Activated naive CD8-positive, alpha-beta T cell treated with anti-CD3 and anti-CD28 coated beads, Interleukin-2, amount 50 U/mL, for 16 hours (primary cell): ENCODE data around the gene GPHA2.

Experiments
- DNase-seq: peaks from one replicate; pipeline ENCODE4 v3.0.0-alpha.2; 2020; ENCODE audit warnings: low read depth, low spot score

GPHA2 gene

DNA sequence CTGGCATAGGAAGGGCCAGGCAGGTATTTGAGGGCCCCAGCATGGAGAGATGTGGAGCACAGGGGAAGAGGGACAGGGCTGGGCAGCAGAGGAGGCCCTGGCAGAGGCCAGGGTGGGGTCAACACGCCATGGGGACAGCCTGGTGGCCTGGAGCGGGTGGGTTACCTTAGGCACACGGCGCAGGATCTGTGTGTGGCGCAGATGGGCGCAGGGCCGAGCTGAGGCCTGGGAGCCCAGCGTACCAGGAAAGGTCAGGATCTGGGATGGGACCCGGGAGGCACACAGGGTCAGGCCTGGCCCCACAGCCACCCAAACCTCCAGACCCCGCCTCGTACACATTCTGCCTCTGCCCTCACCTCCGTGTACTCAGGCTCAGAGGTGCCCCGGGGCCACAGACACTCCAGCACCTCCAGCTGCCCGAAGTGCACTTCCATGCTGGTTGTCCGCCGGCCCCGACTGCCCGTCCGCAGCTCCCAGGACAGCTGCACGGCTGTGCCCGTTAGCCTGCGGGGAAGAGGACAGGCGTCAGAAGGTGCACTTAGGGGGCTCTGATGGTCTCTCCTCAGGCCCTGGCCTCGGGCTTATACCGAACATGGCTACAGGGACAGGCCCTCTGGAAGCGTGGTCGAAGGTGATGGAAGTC is 25.1 kb downstream of the GPHA2 start:
- DNase-seq, result no peak

DNA sequence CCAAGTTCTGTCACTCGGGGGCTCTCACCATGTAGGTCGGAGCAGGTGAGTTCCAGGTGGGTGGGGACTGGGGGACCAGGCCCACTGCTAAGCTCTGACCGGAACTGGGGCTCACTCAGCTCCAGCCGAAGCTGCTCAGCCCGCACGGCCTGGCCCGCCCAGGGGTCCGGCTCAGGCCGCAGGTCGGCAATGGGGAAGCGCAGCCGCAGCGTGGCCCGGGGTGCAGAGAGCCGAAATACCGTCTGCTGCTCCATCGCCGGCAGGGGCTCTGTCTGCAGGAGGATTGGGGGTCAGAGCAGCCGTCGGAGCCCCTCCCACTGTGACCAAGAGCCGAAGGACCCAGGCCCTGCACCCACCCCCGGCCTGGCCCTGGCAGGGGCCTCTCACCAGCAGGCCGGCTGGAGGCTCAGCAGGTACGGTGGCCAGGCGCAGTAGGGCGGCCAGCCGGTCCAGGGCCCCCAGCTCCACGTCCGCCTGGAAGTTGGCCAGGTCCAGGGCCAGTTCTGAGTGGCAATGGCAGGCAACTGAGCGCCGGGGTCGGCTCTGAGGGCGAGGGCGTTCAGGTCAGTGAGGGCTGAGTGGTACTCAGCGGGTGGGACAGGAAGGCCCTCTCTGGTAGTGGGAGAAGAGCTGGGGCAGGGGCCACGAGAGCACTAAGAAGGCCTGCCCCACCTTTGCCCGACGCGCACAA is 25.9 kb downstream of the GPHA2 start:
- no peak for DNase-seq

DNA sequence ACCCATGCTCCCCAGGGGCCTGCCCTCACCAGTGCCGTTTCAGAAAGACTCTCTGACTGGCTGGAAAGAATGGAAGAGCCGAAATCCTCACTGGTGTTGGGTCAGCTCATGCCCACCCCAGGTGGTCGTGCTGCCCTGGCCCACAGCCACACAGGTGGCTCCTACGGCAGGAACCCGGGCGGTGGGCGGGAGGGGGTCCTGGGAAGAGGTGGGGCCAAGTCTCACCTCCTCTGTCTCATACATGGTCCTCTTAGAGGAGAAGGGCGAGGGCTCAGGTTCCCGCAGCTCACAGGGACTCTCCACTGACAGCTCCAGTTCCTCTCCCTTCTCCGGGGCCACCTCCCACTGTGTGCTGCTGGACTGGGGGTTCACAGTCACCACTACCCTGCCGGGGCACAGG is 26.9 kb downstream of the GPHA2 start:
- no peak for DNase-seq

DNA sequence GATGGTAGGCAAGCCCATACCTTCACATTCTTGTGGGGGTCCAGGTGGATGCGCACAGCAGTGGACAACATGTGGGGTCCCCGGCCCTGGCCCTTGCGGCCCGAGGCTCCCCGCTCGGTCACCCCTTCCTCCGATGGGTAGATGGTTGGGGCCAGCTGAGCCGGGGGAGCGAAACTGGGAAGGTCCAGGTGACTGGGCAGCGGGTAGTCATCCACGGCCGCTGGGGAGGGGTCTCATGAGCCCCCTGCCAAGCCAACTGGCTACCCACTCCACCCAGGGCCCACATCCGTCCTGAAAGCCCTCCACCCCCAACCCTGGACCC is 29.4 kb downstream of the GPHA2 start:
- no peak for DNase-seq

DNA sequence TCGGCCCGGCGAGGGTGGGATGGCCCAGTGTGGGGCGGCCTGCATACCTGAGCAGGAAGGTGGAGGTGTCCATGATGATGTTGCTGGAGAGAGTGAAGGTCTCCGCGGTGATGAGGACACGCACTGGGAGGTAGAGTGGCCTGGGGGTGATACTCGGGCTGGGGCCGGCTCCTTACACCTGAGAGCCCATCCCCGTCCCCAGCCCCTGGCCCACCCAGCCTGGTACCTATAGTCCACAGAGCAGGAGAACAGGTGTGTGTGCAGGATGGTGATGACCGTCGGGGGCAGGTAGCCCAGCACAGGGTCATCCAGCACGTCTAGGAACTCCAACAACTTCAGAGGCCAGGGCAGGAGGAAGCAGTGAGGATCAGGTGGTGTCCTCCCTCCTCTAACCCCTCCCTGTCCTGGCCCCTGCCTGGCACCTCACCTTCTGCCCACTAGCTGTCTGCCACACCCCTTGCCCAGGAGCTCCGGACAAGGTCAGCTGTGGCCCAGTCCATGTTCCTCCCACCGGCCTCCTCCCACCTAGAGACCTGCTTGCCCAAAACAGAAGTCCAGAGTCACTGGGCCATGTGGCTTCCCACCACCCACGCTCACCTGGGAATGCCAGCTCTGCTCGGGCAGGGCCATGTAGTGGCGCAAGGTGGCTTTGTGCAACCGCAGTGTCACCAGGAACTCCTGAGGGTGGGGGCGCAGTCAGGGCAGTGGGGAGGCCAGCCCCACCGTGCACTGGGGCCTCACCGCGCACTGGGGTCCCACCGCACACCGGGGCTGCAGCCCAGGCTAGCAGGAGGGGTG is 30.0 kb downstream of the GPHA2 start:
- no peak for DNase-seq

DNA sequence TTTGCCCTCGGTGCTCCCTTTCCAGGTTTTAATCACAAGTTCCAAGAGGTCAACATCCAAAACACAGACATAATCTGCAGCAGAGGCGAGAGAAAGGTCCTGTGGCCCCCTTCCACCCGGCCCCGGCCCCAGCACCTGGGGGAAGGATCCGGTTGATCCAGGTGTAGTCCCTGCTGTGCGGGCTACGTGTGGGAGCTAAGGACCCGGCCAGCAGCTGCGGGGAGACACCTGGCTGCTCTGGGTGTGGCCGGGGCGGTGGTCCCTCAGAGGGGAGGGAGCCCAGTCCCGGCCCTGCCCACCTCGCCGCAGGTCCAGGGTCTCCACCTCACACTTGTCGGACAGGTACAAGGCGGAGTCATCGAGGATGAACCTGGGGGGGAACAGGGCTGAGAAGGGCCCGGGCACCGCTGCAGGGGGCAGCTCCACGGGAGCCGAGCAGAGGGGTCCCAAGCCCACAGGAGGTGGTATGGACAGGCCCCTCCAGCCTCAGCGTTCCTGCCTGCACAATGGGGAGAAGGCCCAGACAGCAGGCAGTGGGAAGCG is 32.3 kb downstream of the GPHA2 start:
- DNase-seq, result no peak

DNA sequence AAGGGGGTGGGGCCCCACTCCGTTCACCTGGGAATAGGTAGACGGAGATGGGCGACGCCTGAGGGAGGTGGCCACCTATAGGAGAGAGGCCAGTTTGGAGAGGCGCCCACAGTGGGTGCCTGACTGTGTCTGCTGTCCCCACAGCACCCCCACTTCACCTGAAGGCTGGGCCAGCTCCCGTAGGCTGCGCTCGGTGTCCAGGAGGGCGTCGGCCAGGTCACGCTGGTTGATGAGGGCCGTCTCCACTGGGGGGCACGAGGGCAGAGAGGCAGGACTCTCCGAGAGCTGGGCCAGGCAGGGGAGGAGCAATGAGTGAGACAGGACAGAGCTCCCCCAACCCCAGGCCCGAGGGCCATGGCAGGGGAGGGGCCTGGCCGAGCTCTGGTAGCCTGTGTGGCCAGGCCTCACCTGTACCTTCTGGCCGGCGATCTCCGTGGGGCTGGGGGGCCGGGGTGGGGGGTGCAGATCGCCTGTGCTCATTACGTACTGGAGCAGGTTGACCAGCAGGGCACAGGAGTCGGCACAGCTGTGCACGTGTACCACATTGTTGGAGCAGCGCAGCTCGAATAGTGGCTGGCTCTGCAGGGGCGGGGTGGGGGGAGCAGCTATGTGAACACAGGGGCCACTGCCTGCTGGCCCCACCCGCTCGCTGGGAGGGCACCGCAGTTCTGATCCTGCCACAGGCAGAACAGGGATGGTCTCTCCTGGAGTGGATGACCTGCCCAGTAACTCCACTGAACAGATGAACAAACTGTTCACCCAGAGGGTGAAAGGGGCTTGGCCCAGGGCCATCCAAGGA is 33.4 kb downstream of the GPHA2 start:
- no peak for DNase-seq

DNA sequence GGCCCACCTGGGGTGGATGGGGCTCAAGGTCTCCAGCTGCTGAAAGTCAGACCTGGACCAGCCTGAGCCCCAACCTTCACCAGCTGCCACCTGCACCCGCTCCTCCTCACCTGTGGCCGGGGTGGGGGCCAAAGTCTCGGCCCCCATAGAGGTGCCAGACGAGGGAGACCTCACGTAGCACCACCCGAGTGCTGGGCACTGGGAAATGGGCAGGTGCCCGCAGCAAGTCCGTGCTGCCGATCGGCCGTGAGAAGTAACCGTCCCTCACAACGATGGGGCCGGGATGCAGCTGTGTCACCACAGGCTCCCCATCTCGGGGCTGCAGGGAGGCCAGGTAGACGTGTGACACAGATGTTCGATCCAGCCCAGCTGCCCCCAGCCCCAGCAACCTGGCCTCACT is 34.9 kb downstream of the GPHA2 start:
- DNase-seq, result no peak

DNA sequence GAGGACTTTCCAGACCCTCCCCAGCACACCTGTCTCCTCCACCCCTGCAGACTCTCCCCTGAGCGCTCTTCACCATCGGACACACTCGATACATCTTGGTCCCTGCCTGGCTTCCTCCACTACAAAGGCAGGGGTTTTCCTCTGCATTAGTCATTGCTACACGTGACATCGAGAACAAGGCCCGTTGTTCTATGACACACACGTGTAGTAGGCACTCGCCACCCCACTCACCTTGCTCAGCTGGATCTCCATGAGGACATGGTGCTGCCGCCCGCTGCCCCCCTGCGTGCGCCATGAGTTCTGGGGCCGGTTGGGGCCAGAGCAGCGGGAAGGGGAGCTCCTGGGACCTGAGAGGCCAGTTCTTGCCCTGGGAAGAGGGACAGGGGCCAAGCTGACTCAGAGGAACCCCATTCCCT is 35.4 kb downstream of the GPHA2 start:
- peak; percentile 18 for DNase-seq

DNA sequence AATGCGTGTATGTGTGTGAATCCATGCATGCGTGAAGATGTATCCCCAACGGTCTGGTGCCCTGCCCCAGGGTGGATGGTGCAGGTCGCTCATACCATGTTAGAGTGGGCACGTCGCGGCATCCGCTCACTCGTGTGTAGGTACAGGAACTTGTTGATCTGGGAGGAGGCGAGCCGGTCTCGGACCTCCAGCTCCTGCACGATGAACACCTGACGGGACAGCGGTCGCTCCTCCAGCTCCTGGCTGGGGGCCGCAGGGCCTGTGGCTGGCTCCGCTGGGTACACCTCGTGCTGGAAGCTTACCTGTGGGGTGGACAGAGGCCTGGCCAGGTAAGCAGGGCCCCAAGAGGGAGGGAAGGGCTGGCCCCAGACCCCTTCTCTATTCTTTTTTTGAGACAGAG is 37.2 kb downstream of the GPHA2 start:
- DNase-seq, result no peak

DNA sequence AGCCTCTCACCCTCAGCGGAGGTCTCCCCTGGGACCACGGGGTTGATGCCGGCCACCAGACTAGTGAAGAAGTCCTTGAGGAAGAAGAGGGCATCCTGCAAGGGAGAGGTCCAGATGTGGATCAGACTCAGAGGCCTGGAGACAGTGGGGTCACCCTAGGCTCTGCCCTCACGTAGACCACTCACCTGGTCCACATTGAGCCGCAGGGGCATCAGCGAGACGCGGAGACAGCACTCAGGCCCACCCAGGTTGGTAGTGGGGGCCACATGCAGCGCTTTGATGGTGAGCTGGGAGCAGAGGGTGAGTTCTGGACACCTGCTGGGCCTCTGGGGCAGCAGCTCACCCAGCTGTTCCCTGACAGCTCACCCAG is 37.6 kb downstream of the GPHA2 start:
- no peak for DNase-seq

DNA sequence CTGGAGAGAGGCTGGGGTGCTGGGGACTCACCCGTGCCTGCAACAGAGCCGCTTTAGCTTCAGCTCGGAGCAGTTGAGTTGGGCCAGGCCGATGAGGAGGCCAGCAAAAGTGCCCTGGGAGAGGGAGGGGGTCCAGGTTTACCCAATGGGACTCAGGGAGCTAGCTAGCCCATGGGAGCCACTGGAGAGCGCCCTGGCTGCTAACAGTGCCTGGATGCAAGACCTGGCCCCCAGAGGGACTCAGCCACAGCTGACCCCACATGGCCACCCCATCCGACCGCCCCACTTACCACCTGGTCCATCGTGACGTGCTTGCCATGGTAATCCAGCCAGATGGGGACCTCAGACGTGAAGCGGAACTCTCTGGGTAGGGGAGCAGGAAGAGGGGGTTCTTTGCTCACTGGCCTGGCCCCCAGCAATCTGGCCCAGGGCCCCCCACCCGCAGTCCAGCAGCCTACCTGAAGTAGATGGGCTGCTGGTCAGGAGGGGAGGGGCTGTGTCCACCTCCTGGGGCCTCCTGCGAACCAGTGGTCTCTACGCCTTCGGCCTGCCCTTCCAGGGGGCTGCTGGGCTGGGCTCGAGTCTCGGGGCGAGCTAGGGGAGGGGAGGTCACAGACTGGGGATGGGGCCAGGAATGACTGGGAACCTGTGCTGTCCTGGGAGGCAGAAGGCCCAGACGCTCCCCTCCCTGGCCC is 38.2 kb downstream of the GPHA2 start:
- no peak for DNase-seq

DNA sequence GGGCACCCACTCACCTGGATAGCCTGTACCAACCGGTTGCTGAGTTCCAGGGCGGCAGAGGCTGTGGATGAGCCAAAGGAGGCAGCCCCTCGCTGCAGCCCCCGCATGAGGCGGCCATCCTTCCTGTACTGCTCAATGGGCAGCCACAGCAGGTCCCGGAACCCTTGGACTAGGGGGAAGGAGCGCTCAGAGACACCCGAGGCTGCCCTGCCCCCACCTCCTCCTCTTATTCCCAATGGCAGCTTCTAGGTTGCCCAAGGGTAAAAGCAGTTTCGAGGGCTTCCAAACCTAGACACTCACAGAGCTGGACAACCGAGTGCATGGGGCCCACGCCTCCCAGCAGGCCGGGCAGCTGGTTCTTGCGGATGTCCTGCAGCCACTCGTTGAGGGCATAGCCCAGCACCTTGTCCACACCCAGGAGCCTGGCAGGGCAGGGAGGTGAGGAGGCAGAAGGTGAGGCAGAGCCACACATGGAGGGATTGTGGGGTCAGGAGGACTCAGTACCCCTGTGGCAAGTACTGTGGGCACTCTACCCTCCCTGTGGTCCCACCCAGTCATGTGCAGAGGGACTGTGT is 39.2 kb downstream of the GPHA2 start:
- DNase-seq, result no peak

DNA sequence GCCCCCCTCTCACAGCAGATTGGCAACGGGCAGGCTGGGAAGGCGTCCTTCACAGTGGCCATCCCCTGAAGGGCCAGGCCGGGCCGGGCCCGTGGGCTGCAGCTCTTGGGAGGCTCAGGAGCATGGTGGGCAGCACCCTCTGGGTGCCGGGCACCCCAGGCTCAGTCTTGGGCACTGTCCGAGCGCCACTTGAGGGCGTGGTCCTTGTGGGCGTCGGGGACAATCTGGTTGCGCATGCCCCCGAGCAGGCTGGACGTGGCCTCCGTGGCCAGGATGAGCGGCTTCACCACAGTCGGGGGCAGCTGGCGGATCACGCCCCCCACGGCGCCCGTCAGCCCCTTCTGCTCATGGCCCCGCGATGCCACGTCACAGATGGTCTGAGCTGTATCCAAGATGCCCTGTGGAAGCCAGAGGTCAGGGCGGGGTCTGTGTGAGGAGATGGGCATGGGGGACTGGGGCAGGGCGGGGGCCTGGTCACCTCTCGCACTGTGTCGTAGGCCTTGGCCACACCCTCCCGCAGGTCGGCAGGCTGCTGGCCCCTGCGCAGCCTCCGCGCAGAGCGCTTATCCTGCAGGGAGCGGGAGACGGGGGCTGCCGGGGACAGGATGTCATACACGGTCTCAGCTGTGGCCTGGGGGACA is 40.8 kb downstream of the GPHA2 start:
- no peak for DNase-seq

DNA sequence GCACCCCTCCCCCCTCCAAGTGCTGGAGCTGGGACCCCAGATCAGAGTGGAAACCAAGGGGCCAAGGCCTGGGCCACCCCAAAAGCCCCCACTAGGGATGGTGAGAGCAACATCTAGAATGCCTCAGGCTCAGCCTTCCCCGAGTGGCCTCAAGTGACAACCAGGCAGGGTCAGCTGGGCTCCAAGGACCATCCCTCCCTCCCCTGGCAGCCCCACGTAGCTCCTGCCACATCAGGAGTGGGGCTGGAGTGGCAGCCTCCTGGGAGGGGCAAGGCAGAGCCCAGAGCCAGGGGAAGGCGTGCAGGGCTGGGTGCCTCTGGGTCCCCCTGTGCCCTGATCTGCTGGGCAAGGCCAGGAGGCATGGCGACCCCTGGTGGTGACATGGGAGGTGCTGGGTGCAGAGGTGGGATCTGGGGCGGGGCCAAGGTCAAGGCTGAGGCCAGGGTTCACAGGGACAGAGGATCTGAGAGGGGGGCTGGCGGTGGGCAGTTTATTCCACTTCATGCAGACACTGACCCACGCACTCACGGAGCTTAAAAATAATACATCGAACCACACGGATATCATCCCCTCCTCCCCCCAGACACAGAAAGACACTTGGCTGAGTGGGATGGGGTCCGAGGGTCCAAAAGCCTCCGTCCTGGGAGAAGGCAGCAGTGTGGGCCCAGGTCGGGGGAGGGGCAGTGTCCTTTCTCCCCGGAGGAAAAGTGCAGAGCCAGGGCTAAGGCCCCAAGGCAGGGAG is 41.5 kb downstream of the GPHA2 start:
- peak; percentile 85 for DNase-seq

DNA sequence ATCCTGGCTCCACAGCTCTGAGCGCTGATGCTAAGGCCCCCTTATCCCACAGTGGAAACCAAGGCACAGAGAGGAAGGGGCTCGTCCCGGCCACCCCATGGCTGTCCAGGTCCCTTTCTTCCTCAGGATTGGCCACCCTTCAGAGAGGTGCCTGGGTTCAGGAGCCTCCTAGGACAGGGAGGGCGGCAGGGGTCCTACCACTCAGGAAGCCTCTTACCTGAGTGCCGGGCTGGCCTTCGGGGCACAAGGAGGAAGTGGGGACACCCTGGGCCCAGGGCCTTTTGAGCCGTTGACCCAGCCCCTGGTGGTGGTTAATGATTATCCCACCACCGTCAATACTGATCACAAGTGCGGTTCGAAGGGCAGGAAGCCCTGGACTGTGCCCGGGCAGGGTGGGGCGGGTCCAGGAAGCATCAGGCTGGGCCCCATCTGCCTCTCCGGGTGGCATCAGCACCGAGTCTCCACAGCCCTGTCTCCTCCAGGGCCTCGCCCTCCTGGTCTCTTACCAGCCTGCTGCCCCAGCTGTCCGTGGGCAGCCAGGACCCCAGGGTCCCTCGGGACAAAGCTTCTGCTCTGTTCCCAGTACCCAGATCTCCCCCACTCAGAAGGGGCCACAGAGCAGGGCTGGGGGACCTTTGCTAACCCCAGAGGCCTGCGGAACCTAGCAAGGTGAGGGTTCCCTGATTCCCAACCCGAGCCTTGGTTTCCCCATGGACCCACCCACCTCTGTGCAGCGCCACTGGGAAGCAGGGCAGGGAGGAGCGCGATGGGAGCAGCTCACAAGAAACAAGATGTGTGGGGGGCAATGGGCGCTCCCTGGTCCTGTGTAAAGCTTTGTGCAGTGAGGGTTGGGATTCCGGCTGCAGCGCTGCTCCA is 42.3 kb downstream of the GPHA2 start:
- DNase-seq, result no peak

DNA sequence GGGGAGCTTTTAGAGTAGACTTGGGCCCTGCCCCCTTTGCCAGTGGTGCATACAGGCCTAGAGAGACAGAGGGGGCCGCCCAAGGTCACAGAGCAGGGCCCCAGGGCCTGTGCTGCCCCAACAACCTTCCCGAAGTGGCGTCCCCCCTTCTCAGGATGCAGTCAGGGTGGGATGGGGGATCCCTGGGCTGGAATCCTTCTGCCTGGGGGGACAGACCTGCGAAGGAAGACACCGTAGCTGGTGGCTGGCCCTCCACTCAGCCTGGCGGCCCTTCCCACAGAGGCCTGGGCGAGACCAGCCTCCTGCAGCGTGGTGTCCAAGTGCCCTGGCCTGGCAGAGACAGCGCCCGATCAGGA is 42.9 kb downstream of the GPHA2 start:
- DNase-seq, result no peak

DNA sequence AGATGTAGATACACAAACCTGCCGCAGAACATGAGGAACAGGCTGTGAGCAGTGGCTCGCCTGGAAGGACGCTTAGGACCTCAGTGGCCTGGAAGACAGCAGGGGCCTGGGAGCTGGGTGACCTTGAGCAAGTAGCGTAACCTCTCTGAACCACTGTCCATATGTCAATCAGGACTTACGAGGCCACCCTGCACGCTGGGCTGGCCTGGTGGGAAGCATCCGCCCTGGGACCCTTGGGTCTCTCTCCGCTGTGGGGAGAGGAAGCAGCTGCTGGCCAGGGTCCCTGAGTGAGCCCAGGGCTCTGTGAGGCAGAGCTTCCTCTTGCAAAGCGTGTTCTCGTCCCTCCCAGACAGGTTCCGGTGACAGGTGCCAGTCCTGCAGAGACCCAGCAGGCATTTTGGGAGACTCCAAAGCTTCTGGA is 43.3 kb downstream of the GPHA2 start:
- DNase-seq, result no peak

DNA sequence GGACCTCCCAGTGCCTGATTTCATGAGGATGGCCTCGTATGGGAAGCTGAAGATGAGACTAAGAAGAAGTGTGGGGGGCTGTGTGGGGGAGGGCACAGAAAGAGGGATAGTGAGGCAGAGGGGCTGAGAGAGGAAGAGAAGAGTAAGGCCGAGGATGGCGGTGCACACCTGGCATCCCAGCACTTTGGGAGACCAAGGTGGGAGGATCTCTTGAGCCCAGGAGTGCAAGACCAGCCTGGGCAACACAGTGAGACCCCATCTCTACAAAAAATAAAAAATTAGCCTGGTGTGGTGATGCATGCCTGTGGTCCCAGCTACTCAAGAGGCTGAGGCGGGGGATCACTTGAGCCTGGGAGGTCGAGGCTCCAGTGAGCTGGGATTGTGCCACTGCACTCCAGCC is 43.8 kb downstream of the GPHA2 start:
- DNase-seq, result no peak
